Activated CD4-positive, alpha-beta memory T cell treated with anti-CD3 and anti-CD28 coated beads for 36 hours (primary cell): ENCODE measurements around the gene MMP2. TPM values are rescaled to one million over a fixed set of nuclear protein-coding genes. Genes with fewer than 3 reads are reported as not detected.

ENCODE experiments used
- CTCF ChIA-PET: fragments of 350-600 bp; sonication (Branson Sonifier 250); formaldehyde crosslinking; loops from one replicate; lab custom pipeline; 2021; ENCODE audit warnings: antibody characterized with exemption, inconsistent platforms; lab: Charles Lee
- POLR2A ChIA-PET: fragments of 350-600 bp; sonication (Branson Sonifier 250); formaldehyde crosslinking; loops from one replicate; lab custom pipeline; 2021; ENCODE audit warnings: antibody characterized with exemption; lab: Charles Lee
- DNase-seq: peaks from one replicate; pipeline ENCODE4 v3.0.0-alpha.2; 2020
- H3K27ac Mint-ChIP-seq: one replicate; pipeline ENCODE4 v1.8.0; 2021; ENCODE audit warnings: mixed read lengths
- H3K27me3 Mint-ChIP-seq: one replicate; pipeline ENCODE4 v1.8.0; 2021; ENCODE audit warnings: mixed read lengths
- H3K36me3 Mint-ChIP-seq: one replicate; pipeline ENCODE4 v1.8.0; 2021; ENCODE audit warnings: mixed read lengths
- H3K4me1 Mint-ChIP-seq: one replicate; pipeline ENCODE4 v1.8.0; 2021; ENCODE audit warnings: low read depth, mixed read lengths
- H3K4me3 Mint-ChIP-seq: one replicate; pipeline ENCODE4 v1.8.0; 2021; ENCODE audit warnings: mild to moderate bottlenecking, mixed read lengths
- H3K9me3 Mint-ChIP-seq: one replicate; pipeline ENCODE4 v1.8.0; 2021; ENCODE audit warnings: mixed read lengths
- intact Hi-C: fragments of 100-400 bp; cut with micrococcal nuclease; formaldehyde crosslinking; loops from one replicate; pipeline ENCODE4 v1.15.1; 2023
- total RNA-seq, 2 experiments: library from RNA; stranded (reverse); gene quantifications; one replicate each; pipeline ENCODE4 v1.2.3, GENCODE V29; 2021

MMP2 gene
- total RNA-seq, result not detected

- intact Hi-C loops, result no loop called here
- Mint-ChIP-seq H3K27ac (no peak within 1 kb of the TSS), H3K27me3 (peaks cover 42% of the 10 kb centered on the region), H3K4me3 (no peak within 1 kb of the TSS), H3K9me3 (no peaks in the 10 kb centered on the region), H3K36me3 (no peaks in the 10 kb centered on the region), H3K4me1 (no peaks in the 10 kb centered on the region)
- POLR2A ChIA-PET, result no interaction called here
- DNase-seq, result no peak
- CTCF ChIA-PET, result no interaction called here
Observed at GRCh38 chr16:55478827-55479429, at the start of gene MMP2. MMP2 (plus strand) TSS chr16:55479198; CDS start chr16:55479480, 282 bp downstream.

- Mint-ChIP-seq H3K4me1 (no peaks in the 10 kb centered on the region), H3K9me3 (no peaks in the 10 kb centered on the region)
- DNase-seq, result no peak
Observed at GRCh38 chr16:55433030-55433429, 46.0 kb upstream of the MMP2 start.

DNA sequence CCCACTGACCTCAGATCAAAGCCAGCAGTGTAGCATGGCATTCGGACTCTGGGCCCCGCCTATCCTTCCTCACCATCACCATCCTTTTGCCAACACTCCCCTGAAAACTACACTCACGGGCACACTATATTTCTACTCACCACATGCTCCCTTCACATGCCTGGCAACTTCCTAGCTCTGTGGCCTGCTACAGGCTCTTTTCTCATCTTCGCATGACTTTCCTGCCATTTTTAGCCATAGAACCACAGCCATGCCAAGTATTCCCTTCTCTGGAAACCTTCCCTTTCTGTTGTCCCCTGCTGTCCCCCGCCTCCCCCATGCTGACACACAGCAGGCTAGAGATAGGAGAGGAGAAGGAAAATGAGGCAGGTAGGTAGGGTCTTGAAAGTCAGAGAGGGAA, 45.5 kb upstream of the MMP2 start:
- Mint-ChIP-seq H3K27ac (no peak overlapping the region), H3K4me1 (no peaks in the 10 kb centered on the region), H3K9me3 (no peaks in the 10 kb centered on the region), H3K36me3 (no peaks in the 10 kb centered on the region), H3K4me3 (no peak overlapping the region), H3K27me3 (peaks cover 10% of the 10 kb centered on the region)
- no peak for DNase-seq
- intact Hi-C loops, result no loop called here
- ChIA-PET CTCF (no interaction called here), POLR2A (no interaction called here)

More at GRCh38 chr16:55433030-55433429, 46.0 kb upstream of the MMP2 start:
- intact Hi-C loops, result no loop called here
- H3K27me3 Mint-ChIP-seq, result peaks cover 10% of the 10 kb centered on the region
- no peak overlapping the region for H3K4me3 Mint-ChIP-seq
- no peak overlapping the region for H3K27ac Mint-ChIP-seq
- ChIA-PET CTCF (no interaction called here), POLR2A (no interaction called here)
- no peaks in the 10 kb centered on the region for H3K36me3 Mint-ChIP-seq

DNA sequence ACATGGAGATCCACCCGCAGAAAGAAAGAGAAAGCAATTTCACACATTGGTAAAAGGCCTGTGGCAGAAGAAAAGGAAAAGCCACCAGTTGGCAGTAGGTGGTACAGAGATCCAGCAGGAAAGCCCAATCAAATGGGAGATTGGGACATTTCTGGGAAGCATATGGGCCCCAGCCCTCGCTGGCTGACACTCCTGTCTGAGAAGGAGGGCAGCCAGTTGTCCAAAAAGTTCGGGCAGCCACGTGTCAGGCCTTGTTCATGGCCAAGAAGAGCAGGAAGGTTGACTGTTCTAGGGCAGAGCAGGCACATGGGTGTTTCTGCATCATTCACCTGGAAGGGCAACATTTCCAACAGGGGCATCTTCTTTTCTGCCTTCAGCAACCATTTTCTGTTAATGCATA, 45.0 kb upstream of the MMP2 start:
- Mint-ChIP-seq H3K27me3 (peaks cover 10% of the 10 kb centered on the region), H3K27ac (no peak overlapping the region), H3K4me1 (no peaks in the 10 kb centered on the region), H3K36me3 (no peaks in the 10 kb centered on the region), H3K4me3 (no peak overlapping the region), H3K9me3 (no peaks in the 10 kb centered on the region)
- intact Hi-C loops, result no loop called here
- ChIA-PET CTCF (no interaction called here), POLR2A (no interaction called here)
- no peak for DNase-seq

DNA sequence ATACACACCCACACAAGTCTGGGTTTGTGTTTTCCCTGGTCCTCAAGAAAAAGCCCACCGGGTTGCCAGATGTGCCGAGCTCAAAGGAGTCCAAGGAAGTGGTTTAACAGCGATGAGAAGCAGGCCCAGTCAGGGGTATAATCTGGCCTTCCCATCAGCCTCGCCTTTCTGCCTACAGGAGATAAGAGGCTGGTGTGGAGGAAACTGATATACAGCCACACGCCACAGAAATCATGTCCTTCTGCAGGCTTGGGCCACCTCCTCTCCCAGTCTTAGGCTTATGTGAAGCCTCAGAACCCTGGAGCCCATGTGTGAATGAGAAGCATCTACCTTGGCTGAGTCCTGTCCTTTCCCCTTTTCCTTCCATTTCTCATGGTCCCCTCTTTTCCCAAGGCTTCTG, 43.6 kb upstream of the MMP2 start:
- ChIA-PET CTCF (no interaction called here), POLR2A (no interaction called here)
- Mint-ChIP-seq H3K27me3 (peaks cover 12% of the 10 kb centered on the region), H3K9me3 (no peaks in the 10 kb centered on the region), H3K4me3 (no peak overlapping the region), H3K4me1 (no peaks in the 10 kb centered on the region), H3K36me3 (no peaks in the 10 kb centered on the region), H3K27ac (no peak overlapping the region)
- intact Hi-C loops, result no loop called here
- no peak for DNase-seq

- Mint-ChIP-seq H3K27me3 (peaks cover 12% of the 10 kb centered on the region), H3K4me3 (no peak overlapping the region), H3K9me3 (no peaks in the 10 kb centered on the region), H3K27ac (no peak overlapping the region), H3K4me1 (no peaks in the 10 kb centered on the region), H3K36me3 (no peaks in the 10 kb centered on the region)
- DNase-seq, result no peak
- ChIA-PET POLR2A (no interaction called here), CTCF (no interaction called here)
- intact Hi-C loops, result no loop called here
Observed at GRCh38 chr16:55436587-55436986, 42.4 kb upstream of the MMP2 start.

- intact Hi-C loops, result no loop called here
- no peaks in the 10 kb centered on the region for H3K36me3 Mint-ChIP-seq
- peaks cover 12% of the 10 kb centered on the region for H3K27me3 Mint-ChIP-seq
- no peak overlapping the region for H3K4me3 Mint-ChIP-seq
- no peak for DNase-seq
- H3K4me1 Mint-ChIP-seq, result no peaks in the 10 kb centered on the region
- POLR2A ChIA-PET, result no interaction called here
- H3K9me3 Mint-ChIP-seq, result no peaks in the 10 kb centered on the region
- H3K27ac Mint-ChIP-seq, result no peak overlapping the region
- CTCF ChIA-PET, result no interaction called here
Observed at GRCh38 chr16:55437625-55438024, 41.4 kb upstream of the MMP2 start.

DNA sequence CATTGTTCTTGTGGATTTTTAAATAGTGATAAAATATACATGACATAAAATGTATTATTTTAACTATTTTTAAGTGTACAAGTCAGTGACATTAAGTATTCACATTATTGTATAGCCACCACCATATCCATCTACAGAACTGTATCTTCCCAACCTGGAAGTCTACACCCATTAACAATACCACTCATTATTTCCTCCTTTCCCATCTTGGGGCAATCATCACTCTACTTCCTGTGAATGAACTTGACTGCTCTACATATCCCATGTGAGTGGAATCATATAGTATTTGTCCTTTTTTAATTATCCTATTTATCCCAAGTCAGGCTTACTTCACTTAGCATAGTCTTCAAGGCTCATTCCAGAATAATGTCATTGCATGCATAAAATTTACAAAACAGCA, 40.7 kb upstream of the MMP2 start:
- CTCF ChIA-PET, result no interaction called here
- intact Hi-C loops, result no loop called here
- no peak overlapping the region for H3K27ac Mint-ChIP-seq
- H3K9me3 Mint-ChIP-seq, result no peaks in the 10 kb centered on the region
- no peaks in the 10 kb centered on the region for H3K4me1 Mint-ChIP-seq
- POLR2A ChIA-PET, result no interaction called here
- no peaks in the 10 kb centered on the region for H3K36me3 Mint-ChIP-seq
- no peak overlapping the region for H3K4me3 Mint-ChIP-seq
- H3K27me3 Mint-ChIP-seq, result peaks cover 16% of the 10 kb centered on the region
- DNase-seq, result no peak

GRCh38 chr16:55439101-55439690, 39.8 kb upstream of the MMP2 start:
- peaks cover 18% of the 10 kb centered on the region for H3K27me3 Mint-ChIP-seq
- H3K36me3 Mint-ChIP-seq, result no peaks in the 10 kb centered on the region
- no peaks in the 10 kb centered on the region for H3K4me1 Mint-ChIP-seq
- CTCF ChIA-PET, result interaction anchor here (0.9 kb wide), 1 partner anchor 25 kb away, joined by 3 read pairs; no protein-coding TSS in a partner anchor
- intact Hi-C loops, result no loop called here
- POLR2A ChIA-PET, result no interaction called here
- no peak overlapping the region for H3K27ac Mint-ChIP-seq
- no peak for DNase-seq
- no peaks in the 10 kb centered on the region for H3K9me3 Mint-ChIP-seq
- no peak overlapping the region for H3K4me3 Mint-ChIP-seq

DNA sequence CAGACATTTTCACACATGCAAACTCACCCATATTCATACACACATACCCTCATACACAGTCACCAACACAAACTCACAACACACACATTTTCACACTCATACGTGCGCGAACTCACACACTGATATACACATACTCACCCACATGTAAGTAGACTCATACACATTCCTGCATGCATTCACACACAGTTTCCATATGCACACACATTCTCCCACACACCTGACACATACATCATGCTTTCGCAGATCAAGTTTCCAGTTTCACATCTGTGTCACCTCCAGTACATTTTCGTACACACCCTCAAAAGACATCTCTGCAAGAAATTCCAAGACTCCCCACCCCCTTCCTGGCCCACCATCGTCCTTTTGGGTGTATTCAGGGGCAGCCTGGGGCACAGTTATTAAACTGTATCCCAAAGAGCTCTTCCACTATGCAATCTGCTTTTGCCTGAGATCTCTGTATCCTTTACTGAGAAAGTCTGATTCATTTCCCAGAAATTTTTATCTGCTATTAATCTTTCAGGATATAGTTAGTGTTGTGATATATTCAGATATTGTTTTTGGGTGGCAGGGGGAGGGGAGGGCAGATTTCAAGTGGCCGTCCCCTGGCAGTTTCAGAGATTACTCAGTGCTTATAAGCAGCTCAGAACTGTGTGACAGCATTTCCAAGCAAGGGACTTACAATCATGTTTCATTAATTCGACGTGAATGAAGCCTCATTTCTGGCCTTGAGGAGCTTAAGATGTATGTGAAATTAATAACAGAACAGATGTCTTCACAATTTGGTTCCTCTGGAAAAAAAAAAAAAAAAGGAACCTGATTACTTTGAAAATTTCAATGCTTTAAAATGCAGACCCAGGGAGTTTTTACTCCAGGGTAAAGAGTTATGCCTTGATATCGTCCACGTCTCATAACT, 35.3 kb upstream of the MMP2 start:
- intact Hi-C loops, result no loop called here
- no peak overlapping the region for H3K27ac Mint-ChIP-seq
- POLR2A ChIA-PET, result no interaction called here

GRCh38 chr16:55444754-55445485, 34.1 kb upstream of the MMP2 start:
- Mint-ChIP-seq H3K9me3 (no peaks in the 10 kb centered on the region), H3K4me1 (no peaks in the 10 kb centered on the region), H3K36me3 (no peaks in the 10 kb centered on the region), H3K27me3 (peaks cover 7% of the 10 kb centered on the region), H3K4me3 (no peak overlapping the region), H3K27ac (no peak overlapping the region)
- ChIA-PET CTCF (interaction anchor here (2.8 kb wide), 1 partner anchor 20 kb away, joined by 15 read pairs; no protein-coding TSS in a partner anchor), POLR2A (no interaction called here)
- no peak for DNase-seq
- intact Hi-C loops, result no loop called here

More for the DNA sequence above, 35.3 kb upstream of the MMP2 start:
- Mint-ChIP-seq H3K4me1 (no peaks in the 10 kb centered on the region), H3K9me3 (no peaks in the 10 kb centered on the region), H3K27me3 (peaks cover 10% of the 10 kb centered on the region), H3K4me3 (no peak overlapping the region), H3K36me3 (no peaks in the 10 kb centered on the region)
- CTCF ChIA-PET, result interaction anchor here (2.8 kb wide), 1 partner anchor 21 kb away, joined by 15 read pairs; no protein-coding TSS in a partner anchor
- DNase-seq, result no peak

- H3K9me3 Mint-ChIP-seq, result no peaks in the 10 kb centered on the region
- no peaks in the 10 kb centered on the region for H3K36me3 Mint-ChIP-seq
- ChIA-PET POLR2A (no interaction called here), CTCF (no interaction called here)
- H3K4me1 Mint-ChIP-seq, result no peaks in the 10 kb centered on the region
- DNase-seq, result no peak
- H3K27me3 Mint-ChIP-seq, result peaks cover 8% of the 10 kb centered on the region
- intact Hi-C loops, result no loop called here
- no peak overlapping the region for H3K27ac Mint-ChIP-seq
- no peak overlapping the region for H3K4me3 Mint-ChIP-seq
Observed at GRCh38 chr16:55447231-55447630, 31.8 kb upstream of the MMP2 start.
